ENCODE data around the gene SESTD1. TPM values are rescaled to one million over a fixed set of nuclear protein-coding genes. Genes with fewer than 3 reads are reported as not detected.

The SESTD1 gene
- total and polyA plus RNA-seq, 2 experiments from 2014 or later = 12.6 to 21.6 TPM

DNA sequence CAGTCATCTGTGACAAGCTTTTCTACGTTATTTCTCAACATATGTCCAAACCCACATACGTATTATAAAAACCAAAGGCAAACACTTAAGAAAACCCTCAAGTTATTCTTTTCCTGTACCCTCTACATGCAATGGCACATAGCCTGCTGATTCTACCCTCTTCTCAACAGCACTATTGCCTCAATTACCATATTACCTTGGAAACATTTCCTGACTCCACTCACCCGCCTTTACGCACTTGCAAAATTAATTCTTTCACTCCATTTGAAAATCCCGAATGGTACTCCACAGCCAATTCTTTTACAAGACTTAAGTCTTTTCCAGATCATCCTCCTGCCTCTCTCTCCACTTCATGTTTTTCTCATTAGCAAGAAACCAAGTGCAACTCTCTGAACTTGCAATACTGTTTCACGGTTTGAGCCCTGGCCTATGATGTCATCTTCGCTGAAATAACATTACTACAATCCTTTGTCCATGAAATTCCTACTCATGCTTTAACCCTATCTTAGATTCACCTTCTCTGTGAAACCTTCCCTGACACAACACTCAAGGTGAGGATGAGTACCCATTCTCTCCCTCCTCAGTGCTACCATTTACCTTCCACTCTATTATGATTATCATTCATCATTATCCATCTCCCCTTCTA, 29.0 kb downstream of the SESTD1 start:
- peaks cover 24% of the 10 kb centered on the region for H3K4me1 ChIP-seq (ENCODE audit: insufficient read depth)
- H4K20me1 ChIP-seq (replicated peaks; ENCODE audit: insufficient read depth) = no peaks in the 10 kb centered on the region
- H3K36me3 Mint-ChIP-seq (ENCODE audit: low read depth) = no peaks in the 10 kb centered on the region
- ATAC-seq = no peak
- H3K4me3 Mint-ChIP-seq = no peak overlapping the region
- peak overlapping the region; percentile 36; the same call in 1 of the 2 replicates for H3K27ac Mint-ChIP-seq
- H3K36me3 ChIP-seq (ENCODE audit: insufficient read depth) = no peaks in the 10 kb centered on the region
- no peaks in the 10 kb centered on the region for H3F3A ChIP-seq (replicated peaks; ENCODE audit: low read depth)
- H3K27me3 ChIP-seq (ENCODE audit: insufficient read depth) = no peaks in the 10 kb centered on the region
- H3K9me2 ChIP-seq (ENCODE audit: insufficient read depth) = no peaks in the 10 kb centered on the region
- H3K9me3 Mint-ChIP-seq = no peaks in the 10 kb centered on the region
- no peak overlapping the region for H3K4me2 ChIP-seq
- no peak for DNase-seq (ENCODE audit: low spot score)
- H3K27me3 Mint-ChIP-seq (ENCODE audit: insufficient read depth, low read depth, poor library complexity) = no peaks in the 10 kb centered on the region
- peaks cover 24% of the 10 kb centered on the region for H3K4me1 Mint-ChIP-seq
- TF ChIP-seq STAT1 (IDR thresholded peaks at IDR 0.05; ENCODE audit: unreplicated experiment) (no peak), CREB1 (CRISPR knock-in tag; IDR thresholded peaks at IDR 0.05; ENCODE audit: low read depth) (no peak), JUNB (IDR thresholded peaks at IDR 0.05; ENCODE audit: unreplicated experiment) (no peak), POLR2AphosphoS5 (IDR thresholded peaks at IDR 0.05; ENCODE audit: low read depth) (no peak), ZNF114 (CRISPR knock-in tag; IDR thresholded peaks at IDR 0.05) (no peak), NANOG (IDR thresholded peaks at IDR 0.05; ENCODE audit: borderline replicate concordance) (no peak), ZNF331 (CRISPR knock-in tag; IDR thresholded peaks at IDR 0.05; ENCODE audit: low read depth) (no peak), EZH2 (IDR thresholded peaks at IDR 0.05; ENCODE audit: low read depth, unreplicated experiment) (no peak), EZH2phosphoT487 (IDR thresholded peaks at IDR 0.05; ENCODE audit: unreplicated experiment) (no peak)
- TF ChIP-seq, protein P1, sequence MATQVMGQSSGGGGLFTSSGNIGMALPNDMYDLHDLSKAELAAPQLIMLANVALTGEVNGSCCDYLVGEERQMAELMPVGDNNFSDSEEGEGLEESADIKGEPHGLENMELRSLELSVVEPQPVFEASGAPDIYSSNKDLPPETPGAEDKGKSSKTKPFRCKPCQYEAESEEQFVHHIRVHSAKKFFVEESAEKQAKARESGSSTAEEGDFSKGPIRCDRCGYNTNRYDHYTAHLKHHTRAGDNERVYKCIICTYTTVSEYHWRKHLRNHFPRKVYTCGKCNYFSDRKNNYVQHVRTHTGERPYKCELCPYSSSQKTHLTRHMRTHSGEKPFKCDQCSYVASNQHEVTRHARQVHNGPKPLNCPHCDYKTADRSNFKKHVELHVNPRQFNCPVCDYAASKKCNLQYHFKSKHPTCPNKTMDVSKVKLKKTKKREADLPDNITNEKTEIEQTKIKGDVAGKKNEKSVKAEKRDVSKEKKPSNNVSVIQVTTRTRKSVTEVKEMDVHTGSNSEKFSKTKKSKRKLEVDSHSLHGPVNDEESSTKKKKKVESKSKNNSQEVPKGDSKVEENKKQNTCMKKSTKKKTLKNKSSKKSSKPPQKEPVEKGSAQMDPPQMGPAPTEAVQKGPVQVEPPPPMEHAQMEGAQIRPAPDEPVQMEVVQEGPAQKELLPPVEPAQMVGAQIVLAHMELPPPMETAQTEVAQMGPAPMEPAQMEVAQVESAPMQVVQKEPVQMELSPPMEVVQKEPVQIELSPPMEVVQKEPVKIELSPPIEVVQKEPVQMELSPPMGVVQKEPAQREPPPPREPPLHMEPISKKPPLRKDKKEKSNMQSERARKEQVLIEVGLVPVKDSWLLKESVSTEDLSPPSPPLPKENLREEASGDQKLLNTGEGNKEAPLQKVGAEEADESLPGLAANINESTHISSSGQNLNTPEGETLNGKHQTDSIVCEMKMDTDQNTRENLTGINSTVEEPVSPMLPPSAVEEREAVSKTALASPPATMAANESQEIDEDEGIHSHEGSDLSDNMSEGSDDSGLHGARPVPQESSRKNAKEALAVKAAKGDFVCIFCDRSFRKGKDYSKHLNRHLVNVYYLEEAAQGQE (IDR thresholded peaks at IDR 0.05; ENCODE audit: unreplicated experiment) = no peak
- TF ChIP-seq, protein P2, sequence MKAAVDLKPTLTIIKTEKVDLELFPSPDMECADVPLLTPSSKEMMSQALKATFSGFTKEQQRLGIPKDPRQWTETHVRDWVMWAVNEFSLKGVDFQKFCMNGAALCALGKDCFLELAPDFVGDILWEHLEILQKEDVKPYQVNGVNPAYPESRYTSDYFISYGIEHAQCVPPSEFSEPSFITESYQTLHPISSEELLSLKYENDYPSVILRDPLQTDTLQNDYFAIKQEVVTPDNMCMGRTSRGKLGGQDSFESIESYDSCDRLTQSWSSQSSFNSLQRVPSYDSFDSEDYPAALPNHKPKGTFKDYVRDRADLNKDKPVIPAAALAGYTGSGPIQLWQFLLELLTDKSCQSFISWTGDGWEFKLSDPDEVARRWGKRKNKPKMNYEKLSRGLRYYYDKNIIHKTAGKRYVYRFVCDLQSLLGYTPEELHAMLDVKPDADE (IDR thresholded peaks at IDR 0.05) = no peak
- TF ChIP-seq, protein P3, sequence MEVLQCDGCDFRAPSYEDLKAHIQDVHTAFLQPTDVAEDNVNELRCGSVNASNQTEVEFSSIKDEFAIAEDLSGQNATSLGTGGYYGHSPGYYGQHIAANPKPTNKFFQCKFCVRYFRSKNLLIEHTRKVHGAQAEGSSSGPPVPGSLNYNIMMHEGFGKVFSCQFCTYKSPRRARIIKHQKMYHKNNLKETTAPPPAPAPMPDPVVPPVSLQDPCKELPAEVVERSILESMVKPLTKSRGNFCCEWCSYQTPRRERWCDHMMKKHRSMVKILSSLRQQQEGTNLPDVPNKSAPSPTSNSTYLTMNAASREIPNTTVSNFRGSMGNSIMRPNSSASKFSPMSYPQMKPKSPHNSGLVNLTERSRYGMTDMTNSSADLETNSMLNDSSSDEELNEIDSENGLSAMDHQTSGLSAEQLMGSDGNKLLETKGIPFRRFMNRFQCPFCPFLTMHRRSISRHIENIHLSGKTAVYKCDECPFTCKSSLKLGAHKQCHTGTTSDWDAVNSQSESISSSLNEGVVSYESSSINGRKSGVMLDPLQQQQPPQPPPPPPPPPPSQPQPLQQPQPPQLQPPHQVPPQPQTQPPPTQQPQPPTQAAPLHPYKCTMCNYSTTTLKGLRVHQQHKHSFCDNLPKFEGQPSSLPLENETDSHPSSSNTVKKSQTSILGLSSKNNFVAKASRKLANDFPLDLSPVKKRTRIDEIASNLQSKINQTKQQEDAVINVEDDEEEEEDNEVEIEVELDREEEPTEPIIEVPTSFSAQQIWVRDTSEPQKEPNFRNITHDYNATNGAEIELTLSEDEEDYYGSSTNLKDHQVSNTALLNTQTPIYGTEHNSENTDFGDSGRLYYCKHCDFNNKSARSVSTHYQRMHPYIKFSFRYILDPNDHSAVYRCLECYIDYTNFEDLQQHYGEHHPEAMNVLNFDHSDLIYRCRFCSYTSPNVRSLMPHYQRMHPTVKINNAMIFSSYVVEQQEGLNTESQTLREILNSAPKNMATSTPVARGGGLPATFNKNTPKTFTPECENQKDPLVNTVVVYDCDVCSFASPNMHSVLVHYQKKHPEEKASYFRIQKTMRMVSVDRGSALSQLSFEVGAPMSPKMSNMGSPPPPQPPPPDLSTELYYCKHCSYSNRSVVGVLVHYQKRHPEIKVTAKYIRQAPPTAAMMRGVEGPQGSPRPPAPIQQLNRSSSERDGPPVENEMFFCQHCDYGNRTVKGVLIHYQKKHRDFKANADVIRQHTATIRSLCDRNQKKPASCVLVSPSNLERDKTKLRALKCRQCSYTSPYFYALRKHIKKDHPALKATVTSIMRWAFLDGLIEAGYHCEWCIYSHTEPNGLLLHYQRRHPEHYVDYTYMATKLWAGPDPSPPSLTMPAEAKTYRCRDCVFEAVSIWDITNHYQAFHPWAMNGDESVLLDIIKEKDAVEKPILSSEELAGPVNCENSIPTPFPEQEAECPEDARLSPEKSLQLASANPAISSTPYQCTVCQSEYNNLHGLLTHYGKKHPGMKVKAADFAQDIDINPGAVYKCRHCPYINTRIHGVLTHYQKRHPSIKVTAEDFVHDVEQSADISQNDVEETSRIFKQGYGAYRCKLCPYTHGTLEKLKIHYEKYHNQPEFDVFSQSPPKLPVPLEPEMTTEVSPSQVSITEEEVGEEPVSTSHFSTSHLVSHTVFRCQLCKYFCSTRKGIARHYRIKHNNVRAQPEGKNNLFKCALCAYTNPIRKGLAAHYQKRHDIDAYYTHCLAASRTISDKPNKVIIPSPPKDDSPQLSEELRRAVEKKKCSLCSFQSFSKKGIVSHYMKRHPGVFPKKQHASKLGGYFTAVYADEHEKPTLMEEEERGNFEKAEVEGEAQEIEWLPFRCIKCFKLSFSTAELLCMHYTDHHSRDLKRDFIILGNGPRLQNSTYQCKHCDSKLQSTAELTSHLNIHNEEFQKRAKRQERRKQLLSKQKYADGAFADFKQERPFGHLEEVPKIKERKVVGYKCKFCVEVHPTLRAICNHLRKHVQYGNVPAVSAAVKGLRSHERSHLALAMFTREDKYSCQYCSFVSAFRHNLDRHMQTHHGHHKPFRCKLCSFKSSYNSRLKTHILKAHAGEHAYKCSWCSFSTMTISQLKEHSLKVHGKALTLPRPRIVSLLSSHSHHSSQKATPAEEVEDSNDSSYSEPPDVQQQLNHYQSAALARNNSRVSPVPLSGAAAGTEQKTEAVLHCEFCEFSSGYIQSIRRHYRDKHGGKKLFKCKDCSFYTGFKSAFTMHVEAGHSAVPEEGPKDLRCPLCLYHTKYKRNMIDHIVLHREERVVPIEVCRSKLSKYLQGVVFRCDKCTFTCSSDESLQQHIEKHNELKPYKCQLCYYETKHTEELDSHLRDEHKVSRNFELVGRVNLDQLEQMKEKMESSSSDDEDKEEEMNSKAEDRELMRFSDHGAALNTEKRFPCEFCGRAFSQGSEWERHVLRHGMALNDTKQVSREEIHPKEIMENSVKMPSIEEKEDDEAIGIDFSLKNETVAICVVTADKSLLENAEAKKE (CRISPR knock-in tag; IDR thresholded peaks at IDR 0.05) = no peak
- TF ChIP-seq, protein P4, sequence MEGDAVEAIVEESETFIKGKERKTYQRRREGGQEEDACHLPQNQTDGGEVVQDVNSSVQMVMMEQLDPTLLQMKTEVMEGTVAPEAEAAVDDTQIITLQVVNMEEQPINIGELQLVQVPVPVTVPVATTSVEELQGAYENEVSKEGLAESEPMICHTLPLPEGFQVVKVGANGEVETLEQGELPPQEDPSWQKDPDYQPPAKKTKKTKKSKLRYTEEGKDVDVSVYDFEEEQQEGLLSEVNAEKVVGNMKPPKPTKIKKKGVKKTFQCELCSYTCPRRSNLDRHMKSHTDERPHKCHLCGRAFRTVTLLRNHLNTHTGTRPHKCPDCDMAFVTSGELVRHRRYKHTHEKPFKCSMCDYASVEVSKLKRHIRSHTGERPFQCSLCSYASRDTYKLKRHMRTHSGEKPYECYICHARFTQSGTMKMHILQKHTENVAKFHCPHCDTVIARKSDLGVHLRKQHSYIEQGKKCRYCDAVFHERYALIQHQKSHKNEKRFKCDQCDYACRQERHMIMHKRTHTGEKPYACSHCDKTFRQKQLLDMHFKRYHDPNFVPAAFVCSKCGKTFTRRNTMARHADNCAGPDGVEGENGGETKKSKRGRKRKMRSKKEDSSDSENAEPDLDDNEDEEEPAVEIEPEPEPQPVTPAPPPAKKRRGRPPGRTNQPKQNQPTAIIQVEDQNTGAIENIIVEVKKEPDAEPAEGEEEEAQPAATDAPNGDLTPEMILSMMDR (conservative IDR thresholded peaks at IDR 0.05; ENCODE audit: low read depth in 2 of 2) = no peak
- H3K4me3 ChIP-seq = no peak overlapping the region
- H3K79me2 ChIP-seq (replicated peaks; ENCODE audit: insufficient read depth) = peaks cover 36% of the 10 kb centered on the region
- H2AFZ ChIP-seq = no peak overlapping the region
- H3K27ac ChIP-seq (ENCODE audit: low read depth) = no peak overlapping the region
